Astrocyte of the cerebellum (primary cell): ENCODE results near the gene UBA1.

Experiments
- DNase-seq: peaks from one replicate; pipeline ENCODE4 v3.0.0-alpha.2; 2011; ENCODE audit warnings: low read depth
- H3K4me3 ChIP-seq: 2 replicates; pipeline ENCODE4 v1.5.1; 2011; ENCODE audit warnings: mild to moderate bottlenecking, low read depth, low read length, moderate library complexity
- in situ Hi-C: cut with HindIII; loops from 2 replicates; pipeline ENCODE4 v1.10.0; 2017; ENCODE audit warnings: low sequenced_read_pairs
- TF ChIP-seq, protein P1 (sequence below): IDR thresholded peaks from 2 replicates; pipeline ENCODE4 v1.5.1; 2012; ENCODE audit warnings: low read length, low read depth, moderate library complexity, mild to moderate bottlenecking; ENCODE audit errors: missing control alignments

Gene UBA1

DNA sequence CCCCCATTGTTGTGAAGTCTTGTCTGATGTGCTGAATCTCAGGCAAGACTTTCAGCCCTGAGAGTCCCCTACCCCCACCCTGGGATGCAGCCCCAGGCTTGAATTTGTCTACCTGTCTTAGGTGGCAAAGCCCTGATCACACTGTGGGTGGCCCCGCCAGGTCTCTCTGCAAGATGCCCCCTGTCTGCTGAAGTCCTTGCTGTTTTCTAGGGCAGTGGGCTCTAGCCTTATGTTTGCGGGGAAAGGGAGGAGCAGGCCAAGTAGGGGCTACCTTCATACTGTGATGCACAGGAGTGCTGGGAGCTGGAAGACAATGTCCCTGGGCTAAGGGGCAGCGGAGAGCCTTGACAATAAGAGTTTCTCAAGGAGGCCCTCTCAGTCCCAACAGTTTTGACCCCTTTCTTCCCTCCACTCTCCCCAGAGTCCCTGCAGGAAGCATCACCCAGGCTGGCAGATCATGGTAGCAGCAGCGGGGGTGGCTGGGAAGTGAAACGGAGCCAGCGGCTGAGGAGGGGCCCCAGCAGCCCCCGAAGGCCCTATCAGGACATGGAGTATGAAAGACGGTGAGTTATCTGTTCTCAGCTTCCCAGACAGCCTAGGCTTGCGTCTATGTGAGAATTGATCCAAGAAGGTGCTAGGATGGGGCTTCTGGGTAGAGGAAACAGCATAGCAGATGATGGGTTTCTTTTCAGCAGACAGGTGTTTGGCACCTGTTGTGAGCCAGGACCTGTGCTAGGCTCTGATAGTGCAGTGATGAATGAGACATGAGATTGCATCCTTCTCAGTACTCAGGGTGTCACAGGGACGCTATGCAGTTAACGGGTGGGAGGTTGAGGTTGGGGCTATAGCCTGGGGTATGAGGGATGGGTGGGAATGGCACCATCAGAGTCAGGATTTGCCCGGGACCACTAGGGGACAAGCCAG, 46.4 kb upstream of the UBA1 start:
- peak overlapping the region; percentile 74 for H3K4me3 ChIP-seq
- in situ Hi-C loops, result no loop called here
- DNase-seq, result no peak
- TF ChIP-seq, protein P1, sequence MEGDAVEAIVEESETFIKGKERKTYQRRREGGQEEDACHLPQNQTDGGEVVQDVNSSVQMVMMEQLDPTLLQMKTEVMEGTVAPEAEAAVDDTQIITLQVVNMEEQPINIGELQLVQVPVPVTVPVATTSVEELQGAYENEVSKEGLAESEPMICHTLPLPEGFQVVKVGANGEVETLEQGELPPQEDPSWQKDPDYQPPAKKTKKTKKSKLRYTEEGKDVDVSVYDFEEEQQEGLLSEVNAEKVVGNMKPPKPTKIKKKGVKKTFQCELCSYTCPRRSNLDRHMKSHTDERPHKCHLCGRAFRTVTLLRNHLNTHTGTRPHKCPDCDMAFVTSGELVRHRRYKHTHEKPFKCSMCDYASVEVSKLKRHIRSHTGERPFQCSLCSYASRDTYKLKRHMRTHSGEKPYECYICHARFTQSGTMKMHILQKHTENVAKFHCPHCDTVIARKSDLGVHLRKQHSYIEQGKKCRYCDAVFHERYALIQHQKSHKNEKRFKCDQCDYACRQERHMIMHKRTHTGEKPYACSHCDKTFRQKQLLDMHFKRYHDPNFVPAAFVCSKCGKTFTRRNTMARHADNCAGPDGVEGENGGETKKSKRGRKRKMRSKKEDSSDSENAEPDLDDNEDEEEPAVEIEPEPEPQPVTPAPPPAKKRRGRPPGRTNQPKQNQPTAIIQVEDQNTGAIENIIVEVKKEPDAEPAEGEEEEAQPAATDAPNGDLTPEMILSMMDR, result no peak

GRCh38 chrX:47148946-47149345, 44.7 kb upstream of the UBA1 start:
- TF ChIP-seq, protein P1, result no peak
- in situ Hi-C loops, result no loop called here
- no peak overlapping the region for H3K4me3 ChIP-seq
- DNase-seq, result no peak

- TF ChIP-seq, protein P1, result no peak
- DNase-seq, result no peak
- in situ Hi-C loops, result no loop called here
- H3K4me3 ChIP-seq, result no peak overlapping the region
Observed at GRCh38 chrX:47151435-47151834, 42.2 kb upstream of the UBA1 start.

GRCh38 chrX:47156611-47157520, 36.8 kb upstream of the UBA1 start:
- in situ Hi-C loops, result no loop called here
- TF ChIP-seq, protein P1, result no peak
- DNase-seq, result peak; percentile 15
- H3K4me3 ChIP-seq, result no peak overlapping the region

DNA sequence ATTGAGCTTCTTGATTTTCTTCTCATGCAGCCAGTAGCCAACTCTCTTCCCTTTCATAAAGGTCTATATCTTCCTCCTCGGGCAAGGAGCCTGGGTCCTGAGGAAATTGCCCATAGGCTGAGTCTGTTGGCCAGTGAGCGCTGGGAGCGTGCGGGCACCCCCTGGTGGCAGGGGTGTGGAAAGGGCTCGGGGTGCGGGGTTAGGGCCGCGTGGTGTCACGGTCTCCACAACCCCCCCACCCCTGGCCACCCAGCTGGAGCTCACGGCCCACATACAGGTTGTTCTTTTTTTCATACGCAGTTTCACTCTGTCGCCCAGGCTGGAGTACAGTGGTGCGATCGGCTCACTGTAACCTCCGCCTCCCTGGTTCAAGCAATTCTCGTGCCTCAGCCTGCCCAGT, 35.5 kb upstream of the UBA1 start:
- in situ Hi-C loops, result no loop called here
- no peak overlapping the region for H3K4me3 ChIP-seq
- DNase-seq, result no peak
- TF ChIP-seq, protein P1, result no peak

DNA sequence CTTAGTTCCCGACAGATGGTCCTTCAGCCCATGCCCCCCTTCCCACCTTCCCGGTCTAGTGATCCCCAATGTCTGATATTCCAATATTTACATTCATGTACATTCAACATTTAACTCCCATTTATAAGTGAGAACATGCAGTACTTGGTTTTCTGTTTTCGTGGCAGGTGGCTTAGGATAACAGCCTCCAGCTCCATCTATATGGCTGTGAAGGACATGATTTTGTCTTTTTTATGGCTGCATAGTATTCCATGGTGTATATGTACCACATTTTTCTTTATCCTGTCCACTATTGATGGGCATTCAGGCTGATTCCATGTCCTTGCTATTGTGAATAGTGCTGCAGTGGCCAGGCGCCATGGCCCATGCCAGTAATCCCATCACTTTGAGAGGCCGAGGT, 34.8 kb upstream of the UBA1 start:
- in situ Hi-C loops, result no loop called here
- TF ChIP-seq, protein P1, result no peak
- H3K4me3 ChIP-seq, result no peak overlapping the region
- no peak for DNase-seq
